Type B pancreatic cell (in vitro differentiated cells): Measurements from ENCODE around the gene ACMSD. TPM values are rescaled to one million over a fixed set of nuclear protein-coding genes. Genes with fewer than 3 reads are reported as not detected.
"Not testable (repeated sequence)": the region's sequence is repeated elsewhere in the genome, so short reads cannot be mapped to it uniquely, and the experiment has no call there.

Experiments used
- DNase-seq: peaks from one replicate; pipeline ENCODE4 v3.0.0; 2021; ENCODE audit warnings: mixed read lengths; ENCODE audit not compliant: unreplicated experiment; ENCODE audit errors: extremely low spot score
- H3K27ac Mint-ChIP-seq: 2 replicates; pipeline ENCODE4 v1.8.0; 2021; ENCODE audit warnings: mild to moderate bottlenecking, mixed read lengths
- H3K27me3 Mint-ChIP-seq: 2 replicates; pipeline ENCODE4 v1.8.0; 2021; ENCODE audit warnings: mixed read lengths
- H3K36me3 Mint-ChIP-seq: 2 replicates; pipeline ENCODE4 v1.8.0; 2021; ENCODE audit warnings: mixed read lengths
- H3K4me1 Mint-ChIP-seq: one replicate; pipeline ENCODE4 v1.8.0; 2021; ENCODE audit warnings: mixed read lengths; ENCODE audit not compliant: unreplicated experiment
- H3K4me3 Mint-ChIP-seq: 2 replicates; pipeline ENCODE4 v1.8.0; 2021; ENCODE audit warnings: mild to moderate bottlenecking, mixed read lengths
- H3K9me3 Mint-ChIP-seq: 2 replicates; pipeline ENCODE4 v1.8.0; 2021; ENCODE audit warnings: mixed read lengths
- total RNA-seq: library from RNA; stranded (reverse); gene quantifications from 2 replicates; pipeline ENCODE4 v1.2.1, GENCODE V29; 2021; ENCODE audit warnings: low replicate concordance
- TF ChIP-seq, protein P1 (sequence below): fragments of 200-600 bp; sonication (generic); conservative IDR thresholded peaks from 2 replicates; pipeline ENCODE4 v1.5.0; 2021; ENCODE audit warnings: antibody characterized with exemption, mild to moderate bottlenecking

The ACMSD gene
- total RNA-seq, 1 donor from 2014 or later: not detected

- H3K4me3 Mint-ChIP-seq: no peak overlapping the region
- no peaks in the 10 kb centered on the region for H3K9me3 Mint-ChIP-seq
- H3K4me1 Mint-ChIP-seq: no peaks in the 10 kb centered on the region
- H3K36me3 Mint-ChIP-seq: no peaks in the 10 kb centered on the region
- TF ChIP-seq, protein P1, sequence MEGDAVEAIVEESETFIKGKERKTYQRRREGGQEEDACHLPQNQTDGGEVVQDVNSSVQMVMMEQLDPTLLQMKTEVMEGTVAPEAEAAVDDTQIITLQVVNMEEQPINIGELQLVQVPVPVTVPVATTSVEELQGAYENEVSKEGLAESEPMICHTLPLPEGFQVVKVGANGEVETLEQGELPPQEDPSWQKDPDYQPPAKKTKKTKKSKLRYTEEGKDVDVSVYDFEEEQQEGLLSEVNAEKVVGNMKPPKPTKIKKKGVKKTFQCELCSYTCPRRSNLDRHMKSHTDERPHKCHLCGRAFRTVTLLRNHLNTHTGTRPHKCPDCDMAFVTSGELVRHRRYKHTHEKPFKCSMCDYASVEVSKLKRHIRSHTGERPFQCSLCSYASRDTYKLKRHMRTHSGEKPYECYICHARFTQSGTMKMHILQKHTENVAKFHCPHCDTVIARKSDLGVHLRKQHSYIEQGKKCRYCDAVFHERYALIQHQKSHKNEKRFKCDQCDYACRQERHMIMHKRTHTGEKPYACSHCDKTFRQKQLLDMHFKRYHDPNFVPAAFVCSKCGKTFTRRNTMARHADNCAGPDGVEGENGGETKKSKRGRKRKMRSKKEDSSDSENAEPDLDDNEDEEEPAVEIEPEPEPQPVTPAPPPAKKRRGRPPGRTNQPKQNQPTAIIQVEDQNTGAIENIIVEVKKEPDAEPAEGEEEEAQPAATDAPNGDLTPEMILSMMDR: peak; percentile 75
- no peaks in the 10 kb centered on the region for H3K27me3 Mint-ChIP-seq
- no peak overlapping the region for H3K27ac Mint-ChIP-seq
- no peak for DNase-seq
Measured at GRCh38 chr2:134897932-134898331, 59.5 kb downstream of the ACMSD start.

- Mint-ChIP-seq H3K9me3 (no peaks in the 10 kb centered on the region), H3K27me3 (no peaks in the 10 kb centered on the region), H3K4me1 (no peaks in the 10 kb centered on the region), H3K27ac (no peak overlapping the region), H3K4me3 (no peak overlapping the region), H3K36me3 (no peaks in the 10 kb centered on the region)
- TF ChIP-seq, protein P1: no peak
- no peak for DNase-seq
Measured at GRCh38 chr2:134899204-134899603, 60.8 kb downstream of the ACMSD start.

DNA sequence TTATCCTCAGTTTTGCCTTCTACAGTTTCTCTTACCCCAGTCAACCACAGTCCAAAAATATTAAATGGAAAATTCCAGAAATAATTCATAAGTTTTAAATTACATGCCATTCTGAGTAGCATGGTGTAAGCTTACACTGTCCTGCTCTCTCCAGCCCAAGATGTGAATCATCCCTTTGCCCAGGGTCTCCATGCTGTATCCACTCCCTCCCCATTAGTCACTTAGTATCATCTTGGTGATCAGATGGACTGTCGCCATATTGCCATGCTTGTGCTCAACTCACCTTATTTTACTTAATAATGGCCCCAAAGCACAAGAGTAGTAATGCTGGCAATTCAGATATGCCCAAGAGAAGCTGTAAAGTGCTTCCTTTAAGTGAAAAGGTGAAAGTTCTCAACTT lies 61.7 kb downstream of the ACMSD start:
- Mint-ChIP-seq H3K27ac (no peak overlapping the region), H3K4me3 (no peak overlapping the region), H3K4me1 (no peaks in the 10 kb centered on the region), H3K9me3 (no peaks in the 10 kb centered on the region), H3K27me3 (no peaks in the 10 kb centered on the region), H3K36me3 (no peaks in the 10 kb centered on the region)
- no peak for DNase-seq
- TF ChIP-seq, protein P1: no peak

GRCh38 chr2:134903701-134904100 lies 65.3 kb downstream of the ACMSD start:
- not testable (repeated sequence) for H3K36me3 Mint-ChIP-seq, H3K4me3 Mint-ChIP-seq, H3K9me3 Mint-ChIP-seq, H3K27me3 Mint-ChIP-seq, DNase-seq, H3K27ac Mint-ChIP-seq, H3K4me1 Mint-ChIP-seq

GRCh38 chr2:134905168-134905567 lies 66.8 kb downstream of the ACMSD start:
- no peaks in the 10 kb centered on the region for H3K27me3 Mint-ChIP-seq
- no peaks in the 10 kb centered on the region for H3K9me3 Mint-ChIP-seq
- no peaks in the 10 kb centered on the region for H3K4me1 Mint-ChIP-seq
- TF ChIP-seq, protein P1: no peak
- H3K4me3 Mint-ChIP-seq: no peak overlapping the region
- DNase-seq: no peak
- no peak overlapping the region for H3K27ac Mint-ChIP-seq
- H3K36me3 Mint-ChIP-seq: no peaks in the 10 kb centered on the region

DNA sequence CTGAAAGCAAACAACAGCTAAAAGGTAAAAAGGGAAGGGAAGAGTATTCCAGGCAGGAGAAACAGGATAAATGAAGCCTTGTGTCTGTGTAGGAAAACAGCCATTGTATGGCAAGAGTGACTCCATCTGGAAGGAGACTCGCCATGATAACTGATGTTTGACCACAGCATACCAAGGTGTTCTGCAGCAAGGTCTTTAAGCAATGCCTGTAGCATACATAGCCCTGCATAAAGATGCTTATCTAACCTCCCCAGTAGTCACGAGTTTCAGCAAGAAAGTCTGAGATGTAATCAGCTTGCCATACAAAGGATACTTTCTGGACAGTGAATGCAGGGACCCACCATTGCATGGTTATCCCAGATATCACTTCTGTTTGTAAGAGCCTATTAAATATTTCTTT lies 68.3 kb downstream of the ACMSD start:
- TF ChIP-seq, protein P1: no peak
- Mint-ChIP-seq H3K27me3 (no peaks in the 10 kb centered on the region), H3K4me3 (no peak overlapping the region), H3K36me3 (no peaks in the 10 kb centered on the region), H3K27ac (no peak overlapping the region), H3K4me1 (no peaks in the 10 kb centered on the region), H3K9me3 (no peaks in the 10 kb centered on the region)
- DNase-seq: no peak

GRCh38 chr2:134907441-134908116 lies 69.2 kb downstream of the ACMSD start:
- not testable (repeated sequence) for H3K36me3 Mint-ChIP-seq, H3K27ac Mint-ChIP-seq, H3K27me3 Mint-ChIP-seq, H3K9me3 Mint-ChIP-seq, H3K4me3 Mint-ChIP-seq, DNase-seq, H3K4me1 Mint-ChIP-seq
